Occipital lobe (tissue), 2 donors: ENCODE results near the gene MLLT3. TPM values are rescaled to one million over a fixed set of nuclear protein-coding genes. Genes with fewer than 3 reads are reported as not detected.

Experiments used
- DNase-seq: peaks from one replicate; lab custom pipeline; 2025; lab: John Stamatoyannopoulos, UW
- total RNA-seq: library from RNA; depleted of rRNA; stranded (reverse); fragments of >200 nt; gene quantifications from one replicate; pipeline ENCODE4 v1.2.3, GENCODE V29; 2014

Gene MLLT3
- total RNA-seq, 1 donor from 2014 or later = 152 TPM

DNA sequence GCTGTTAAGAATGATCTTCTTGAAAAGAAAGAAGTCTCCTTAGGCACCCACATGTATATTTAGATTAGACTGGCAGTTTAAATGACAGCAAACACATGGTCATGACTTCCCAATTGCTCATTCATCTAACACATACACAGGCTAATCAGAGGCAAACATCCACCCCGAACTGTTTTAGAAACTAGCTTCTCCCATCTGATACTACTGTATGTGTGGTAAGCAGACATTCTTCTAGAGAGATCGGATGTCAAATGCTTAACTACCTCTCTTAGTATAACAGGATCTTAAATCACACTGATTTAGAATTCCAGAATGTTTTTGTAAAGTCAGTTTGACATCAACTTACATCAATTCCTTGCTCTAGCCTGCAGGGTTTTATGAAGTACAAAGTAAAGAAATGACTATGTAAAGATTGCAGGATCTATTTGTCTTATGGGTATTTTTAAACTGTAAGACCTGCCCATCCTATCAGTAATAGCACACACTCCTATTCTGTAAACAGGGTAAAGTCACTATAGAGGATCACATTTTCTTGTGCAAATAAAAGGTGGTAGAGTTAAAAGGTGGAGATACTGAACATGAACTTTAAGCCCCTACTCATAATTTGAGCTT is 239.7 kb downstream of the MLLT3 start:
- DNase-seq = no peak

DNA sequence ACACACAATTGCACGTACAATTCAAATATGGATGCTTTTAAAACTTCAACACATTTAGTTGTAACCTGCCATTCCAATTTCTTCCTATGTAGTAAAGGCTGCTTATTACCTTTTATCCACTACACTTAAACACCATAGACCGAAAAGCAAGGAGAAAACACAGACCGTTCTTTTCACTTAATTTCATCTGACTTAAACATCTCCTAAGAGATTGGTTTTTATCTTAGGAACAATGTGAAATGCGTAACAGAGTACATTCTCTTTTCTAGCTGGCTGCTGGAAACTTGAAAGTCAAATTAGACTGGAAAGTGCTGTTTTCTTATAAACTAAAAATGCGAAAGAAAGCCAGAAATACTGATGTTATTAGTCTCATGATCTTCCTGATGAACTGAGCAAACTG is 241.8 kb downstream of the MLLT3 start:
- no peak for DNase-seq

DNA sequence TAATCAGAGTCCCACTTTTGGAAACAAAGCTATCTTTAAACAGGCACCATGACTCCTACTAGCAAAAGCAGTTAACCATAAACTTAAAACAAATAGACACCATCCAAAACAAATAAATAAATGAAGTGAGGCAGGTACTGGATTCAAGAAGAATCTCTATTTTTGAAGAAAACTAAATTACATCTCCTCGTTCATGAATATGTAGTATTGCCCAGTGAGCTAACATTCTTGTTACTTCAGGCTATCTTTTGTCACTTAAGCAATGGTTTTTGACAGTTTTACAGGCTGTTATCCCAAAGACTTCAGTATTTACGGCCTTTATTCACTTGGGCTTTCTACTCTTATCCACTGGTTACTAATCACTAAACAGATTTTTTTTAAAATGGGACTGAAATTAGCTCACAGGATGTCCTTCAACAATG is 242.5 kb downstream of the MLLT3 start:
- DNase-seq = no peak

DNA sequence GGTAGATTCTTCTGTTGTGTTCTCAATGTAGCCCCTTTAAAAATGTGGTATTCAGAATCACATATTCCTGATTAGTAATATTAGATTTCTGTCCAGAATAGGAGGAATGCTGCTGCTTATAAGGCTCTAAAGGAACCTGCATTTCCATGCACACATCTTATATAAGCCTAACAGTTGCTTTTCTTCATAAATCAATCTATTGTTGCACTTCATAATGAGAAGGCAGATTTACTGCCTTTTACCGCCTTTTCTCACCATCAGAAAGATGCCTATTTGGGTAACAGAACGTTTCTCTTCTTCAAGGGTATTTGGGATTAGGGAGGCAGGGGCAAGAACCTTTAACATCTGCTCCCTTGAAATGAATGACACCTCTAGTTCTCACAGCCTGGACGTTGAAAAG is 243.4 kb downstream of the MLLT3 start:
- no peak for DNase-seq

DNA sequence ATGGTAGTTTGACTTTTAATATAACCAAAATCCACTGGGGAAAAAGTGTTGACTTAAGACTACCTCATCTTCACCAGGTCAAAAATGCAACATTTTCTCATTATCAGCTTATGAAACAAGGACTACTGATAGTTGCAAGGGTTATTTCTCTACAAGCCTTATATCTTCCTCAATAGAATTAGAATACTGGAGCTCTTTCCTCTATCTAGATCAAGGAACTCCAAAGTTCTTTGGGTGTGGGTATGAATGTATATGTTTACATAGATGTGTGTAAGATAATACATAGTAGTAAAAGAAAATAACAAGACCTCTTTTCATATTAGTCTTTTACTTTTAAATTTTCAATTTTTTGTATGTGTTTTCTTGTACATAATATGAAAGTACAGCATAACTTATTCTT is 244.5 kb downstream of the MLLT3 start:
- no peak for DNase-seq

DNA sequence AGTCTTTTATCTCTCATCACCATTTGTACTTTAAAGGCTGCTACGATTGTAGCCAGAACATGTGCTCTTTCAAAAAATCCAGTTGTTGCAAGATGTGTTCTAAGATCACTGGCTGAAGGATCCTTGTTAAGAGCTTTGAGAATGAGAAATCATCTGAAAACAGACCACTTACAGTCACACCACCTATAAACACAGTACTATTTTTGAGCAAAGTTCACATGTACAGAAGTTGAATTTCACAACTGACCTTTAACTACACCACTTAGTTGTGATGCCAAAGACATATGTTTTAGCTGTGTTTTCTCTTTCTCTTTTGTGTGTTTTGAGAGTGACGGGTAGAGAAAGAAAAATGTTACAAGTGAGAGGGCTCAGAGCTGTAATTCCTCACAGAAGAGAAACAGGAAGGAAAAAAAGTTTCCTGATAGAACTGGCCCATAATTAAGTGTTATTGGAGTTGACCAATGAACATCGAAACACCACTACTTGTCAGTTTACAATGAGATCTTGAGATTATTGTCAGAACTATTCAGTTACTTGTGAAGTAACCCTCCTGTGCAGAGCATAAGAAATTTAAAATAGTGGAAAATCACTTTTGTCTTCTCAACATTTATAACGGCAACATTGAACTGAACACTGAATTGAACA is 245.4 kb downstream of the MLLT3 start:
- no peak for DNase-seq

DNA sequence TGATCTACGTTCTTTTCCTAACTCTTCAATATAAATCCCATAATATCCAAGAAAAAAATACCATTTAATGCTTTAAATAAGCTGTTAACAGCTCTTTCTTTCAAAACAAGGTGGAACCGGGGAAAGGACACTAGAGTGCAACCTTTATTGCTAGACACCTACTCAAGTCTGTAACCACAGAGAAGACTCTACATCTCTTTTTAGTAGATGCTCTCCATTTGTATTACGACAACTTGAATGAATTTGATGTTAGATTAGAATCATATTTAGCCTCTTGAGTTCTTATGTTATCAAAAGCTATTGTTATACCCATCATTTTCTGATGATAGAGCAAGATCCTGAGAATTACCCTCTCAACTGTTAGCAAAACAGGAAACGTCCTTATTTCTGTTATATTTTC is 246.3 kb downstream of the MLLT3 start:
- DNase-seq = no peak

DNA sequence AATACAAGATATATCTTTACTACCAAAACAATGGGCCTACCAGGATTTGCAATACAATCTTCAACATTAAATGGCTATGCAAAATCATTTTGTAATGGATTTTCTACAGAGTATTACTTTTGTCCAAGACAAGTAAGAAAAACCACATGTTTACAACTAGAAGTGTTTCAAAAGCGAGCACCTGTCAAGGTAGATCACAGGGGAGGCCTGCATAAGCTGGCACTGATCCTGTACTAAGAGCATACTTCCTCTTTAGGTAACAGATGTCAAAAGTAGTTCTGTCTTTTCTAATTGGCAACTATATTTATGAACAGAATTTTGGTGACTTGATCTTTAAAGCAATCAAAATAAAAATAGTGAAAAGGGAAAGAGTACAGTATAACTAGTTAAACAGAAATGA is 249.0 kb downstream of the MLLT3 start:
- no peak for DNase-seq

DNA sequence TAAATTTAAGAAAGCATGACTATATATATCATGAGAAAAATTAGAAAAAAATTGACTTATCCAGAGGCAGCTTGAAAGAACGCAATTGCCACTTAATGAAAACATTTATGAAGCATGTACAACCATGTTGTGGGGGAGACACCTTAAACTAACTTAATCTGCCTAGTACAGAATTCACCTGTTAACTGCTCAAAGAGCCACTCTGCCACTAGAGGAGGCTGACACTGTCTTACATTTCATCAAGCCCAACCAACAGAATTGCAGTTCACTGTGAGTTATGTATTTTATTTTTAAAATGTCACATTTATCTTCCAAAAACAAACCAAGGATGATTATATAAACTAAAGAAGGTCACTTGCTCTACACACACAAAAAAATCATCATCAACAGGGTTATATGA is 252.9 kb downstream of the MLLT3 start:
- DNase-seq = no peak

DNA sequence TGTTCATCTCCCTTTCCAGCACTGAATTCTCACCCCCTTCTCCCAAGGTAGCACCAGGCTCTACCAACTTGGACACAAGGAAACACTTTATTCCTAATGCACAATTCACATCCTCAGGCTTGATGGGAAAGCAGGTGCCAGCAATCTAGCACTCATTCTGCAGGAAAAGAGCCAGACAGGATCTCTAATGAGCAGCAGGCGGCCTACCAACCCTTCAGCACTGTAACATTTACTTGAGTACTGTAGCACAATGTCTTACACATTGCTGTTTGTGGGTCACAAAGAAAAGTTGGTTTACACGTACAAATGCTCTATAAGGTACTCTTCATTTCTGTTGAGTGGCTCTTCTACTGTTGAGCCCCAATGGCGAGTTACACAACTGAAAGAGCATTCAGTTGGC is 254.4 kb downstream of the MLLT3 start:
- DNase-seq = no peak

DNA sequence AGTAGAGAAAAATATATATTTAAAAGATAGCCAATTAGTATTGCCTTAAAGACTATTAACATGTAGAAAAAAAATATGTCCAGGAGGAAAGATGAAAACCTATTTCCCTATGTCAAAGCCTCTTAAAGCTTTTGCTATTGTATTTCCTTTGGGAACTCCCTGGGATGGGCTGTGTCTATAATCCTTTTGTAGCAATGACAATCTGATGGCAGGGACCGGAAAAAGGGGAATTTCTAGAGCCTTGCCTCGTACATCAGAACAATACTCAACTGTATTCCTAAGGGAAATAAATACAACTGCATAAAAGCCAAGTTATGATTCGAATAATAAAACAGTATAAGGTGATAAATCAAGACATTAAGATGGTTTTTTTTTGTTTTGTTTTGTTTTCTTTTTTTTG is 257.3 kb downstream of the MLLT3 start:
- no peak for DNase-seq

DNA sequence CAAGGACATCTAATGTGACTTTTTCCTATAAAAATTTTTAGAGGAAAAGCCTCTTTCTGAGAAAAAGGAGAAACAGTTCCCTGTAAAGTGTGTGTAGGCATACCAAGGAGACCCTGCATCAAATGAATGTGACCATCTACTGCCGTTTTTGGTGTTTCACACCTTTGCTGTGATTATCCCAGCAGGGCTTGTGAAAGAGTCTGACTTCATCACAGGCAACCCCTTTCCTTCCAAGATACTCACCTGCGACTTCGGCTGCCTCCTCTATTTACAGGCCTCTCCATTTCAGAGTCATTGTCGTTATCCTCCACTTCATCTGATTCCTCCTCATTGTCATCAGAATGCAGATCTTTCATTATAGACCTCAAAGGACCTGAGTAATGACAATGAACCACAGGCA is 259.1 kb downstream of the MLLT3 start:
- DNase-seq = no peak

DNA sequence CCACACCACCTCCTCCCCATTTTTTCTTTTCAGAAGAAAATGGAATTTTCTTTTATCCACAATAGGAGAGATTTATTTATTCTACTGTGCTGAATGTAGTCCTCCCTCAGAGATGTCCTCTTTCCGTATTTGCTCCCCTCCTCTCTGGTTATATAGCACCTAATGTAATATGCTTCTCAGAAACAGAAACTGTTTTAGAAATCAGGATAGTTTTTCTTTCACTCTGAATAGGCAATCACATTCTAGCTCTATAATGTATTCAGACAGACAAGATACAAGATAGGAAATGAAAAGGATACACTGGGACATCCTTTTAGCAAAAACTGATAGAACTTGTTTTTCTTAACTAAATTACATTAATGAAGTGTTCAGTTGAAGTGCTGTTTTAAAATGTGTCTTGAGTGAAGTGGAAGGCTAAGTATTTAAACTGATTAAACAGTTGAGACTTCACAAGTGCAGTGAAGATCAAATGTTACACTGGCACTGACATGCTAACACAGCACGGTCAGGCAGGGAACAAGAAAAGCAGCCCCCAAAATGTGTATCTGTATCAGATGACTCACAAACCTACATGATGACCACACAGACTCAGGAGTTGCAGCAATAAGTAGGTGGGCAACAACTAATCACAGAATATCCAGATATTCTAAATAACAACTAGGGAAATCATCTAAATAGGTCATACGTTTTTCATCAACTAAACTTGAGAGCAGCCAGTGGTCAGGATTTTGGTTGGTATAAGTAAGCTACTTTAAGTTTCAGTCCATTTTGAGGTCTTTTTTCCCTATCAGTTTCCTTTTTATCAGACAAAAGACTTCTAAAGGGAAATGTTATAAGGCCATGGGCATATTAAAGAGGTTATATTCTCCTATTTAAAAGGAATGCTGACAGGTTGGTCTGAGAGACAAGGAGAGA is 260.4 kb downstream of the MLLT3 start:
- DNase-seq = no peak

DNA sequence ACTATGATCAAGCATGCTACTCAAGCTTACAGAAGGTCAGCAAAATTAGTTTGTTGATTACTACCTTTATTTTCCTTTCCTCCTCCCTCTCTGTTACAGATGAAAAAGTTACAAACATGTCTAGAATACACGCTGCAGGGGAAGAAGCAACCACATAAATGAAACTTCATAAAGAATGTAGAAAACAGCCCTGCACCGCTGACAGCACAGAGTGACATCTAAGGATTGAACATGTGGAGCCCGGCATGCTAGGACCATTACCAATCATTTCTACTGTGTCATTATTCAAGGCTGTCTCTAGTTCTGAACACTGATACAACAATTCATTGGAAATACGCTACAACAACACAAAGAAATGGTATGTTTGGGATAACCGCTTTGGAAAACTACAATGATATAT is 261.1 kb downstream of the MLLT3 start:
- no peak for DNase-seq

DNA sequence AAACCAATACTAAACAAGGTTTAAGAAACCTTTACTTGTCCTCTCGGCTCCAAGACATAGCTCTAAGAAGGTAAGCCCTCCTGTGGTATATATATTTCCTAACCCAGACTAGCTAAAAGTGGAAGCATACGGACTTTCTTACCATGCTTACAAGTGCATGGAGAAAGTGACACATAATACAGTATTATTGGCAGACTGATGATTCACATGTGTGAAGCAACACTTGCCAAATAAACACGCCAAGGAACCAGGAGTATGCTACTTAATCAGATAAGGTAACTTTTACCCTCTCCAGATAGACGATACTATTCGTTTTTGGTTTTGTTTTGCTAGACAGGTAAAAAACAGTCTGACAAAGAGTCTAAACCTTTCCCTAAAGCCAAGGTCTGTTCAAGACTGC is 264.1 kb downstream of the MLLT3 start:
- no peak for DNase-seq

DNA sequence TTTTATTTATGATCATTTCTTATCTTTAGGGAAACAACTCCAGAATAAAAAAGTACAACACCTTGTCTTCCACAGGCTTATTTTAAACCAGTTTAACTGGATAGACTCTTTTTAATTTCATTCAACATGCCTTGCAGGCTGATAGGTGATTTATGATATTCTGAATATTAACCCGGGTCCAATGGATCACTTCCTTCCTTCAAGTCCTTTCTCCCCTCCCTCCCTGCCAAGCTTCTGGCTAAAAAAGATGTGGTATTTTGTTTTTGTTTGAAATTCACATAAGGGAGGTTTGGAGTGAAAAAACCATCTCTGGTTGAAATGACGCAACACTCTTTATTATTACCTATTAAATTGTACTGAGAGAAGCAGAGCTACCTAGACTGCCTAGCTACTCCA is 265.3 kb downstream of the MLLT3 start:
- DNase-seq = no peak

DNA sequence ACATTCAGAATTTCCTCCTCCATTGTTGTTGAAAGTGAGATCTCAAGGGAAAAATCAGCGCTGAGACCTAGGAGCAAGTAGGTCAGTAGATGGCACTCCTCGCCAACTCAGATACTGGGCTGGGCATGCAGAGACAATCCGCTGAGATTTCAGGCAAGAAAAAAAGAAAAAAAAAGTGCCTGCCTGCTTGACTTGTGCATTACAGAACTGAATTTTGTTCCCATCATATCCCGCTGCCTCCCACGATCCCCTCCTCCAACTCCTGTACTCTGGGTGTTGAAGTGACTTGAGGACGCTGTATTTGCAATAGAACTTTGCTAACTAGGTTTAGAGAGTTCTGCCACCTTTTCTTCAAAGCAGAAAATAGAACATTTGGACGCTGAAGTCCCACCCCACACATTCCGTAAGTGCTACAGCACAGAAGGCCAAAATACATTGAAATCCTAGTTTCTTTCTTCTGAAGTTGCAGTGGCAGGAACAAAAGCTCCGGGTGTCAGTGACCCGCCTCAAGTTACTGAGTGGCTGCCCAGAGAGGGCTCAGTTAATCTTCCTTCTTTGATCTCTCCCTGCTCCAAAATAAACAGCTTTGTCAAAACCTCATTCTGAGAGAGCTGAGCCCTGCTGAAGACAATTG is 265.8 kb downstream of the MLLT3 start:
- peak; percentile 63 for DNase-seq

DNA sequence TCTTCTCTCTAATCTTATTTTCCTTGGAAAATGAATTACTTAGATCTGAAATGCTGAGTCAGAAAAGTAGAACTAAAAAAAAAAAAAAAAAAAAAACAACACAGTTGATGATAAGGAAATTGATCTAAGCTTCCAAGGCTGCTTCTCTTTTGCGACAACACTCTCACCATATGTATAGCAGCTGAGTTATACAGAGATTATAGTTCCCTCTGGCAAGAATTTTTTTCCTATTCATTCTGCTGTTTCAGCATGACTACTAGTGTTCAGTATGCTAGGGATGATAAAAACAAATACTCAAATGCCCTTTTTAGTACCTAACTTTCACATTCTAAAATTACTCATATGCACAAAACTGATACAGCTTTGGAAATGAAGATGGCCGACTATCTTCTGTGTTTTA is 267.3 kb downstream of the MLLT3 start:
- no peak for DNase-seq

DNA sequence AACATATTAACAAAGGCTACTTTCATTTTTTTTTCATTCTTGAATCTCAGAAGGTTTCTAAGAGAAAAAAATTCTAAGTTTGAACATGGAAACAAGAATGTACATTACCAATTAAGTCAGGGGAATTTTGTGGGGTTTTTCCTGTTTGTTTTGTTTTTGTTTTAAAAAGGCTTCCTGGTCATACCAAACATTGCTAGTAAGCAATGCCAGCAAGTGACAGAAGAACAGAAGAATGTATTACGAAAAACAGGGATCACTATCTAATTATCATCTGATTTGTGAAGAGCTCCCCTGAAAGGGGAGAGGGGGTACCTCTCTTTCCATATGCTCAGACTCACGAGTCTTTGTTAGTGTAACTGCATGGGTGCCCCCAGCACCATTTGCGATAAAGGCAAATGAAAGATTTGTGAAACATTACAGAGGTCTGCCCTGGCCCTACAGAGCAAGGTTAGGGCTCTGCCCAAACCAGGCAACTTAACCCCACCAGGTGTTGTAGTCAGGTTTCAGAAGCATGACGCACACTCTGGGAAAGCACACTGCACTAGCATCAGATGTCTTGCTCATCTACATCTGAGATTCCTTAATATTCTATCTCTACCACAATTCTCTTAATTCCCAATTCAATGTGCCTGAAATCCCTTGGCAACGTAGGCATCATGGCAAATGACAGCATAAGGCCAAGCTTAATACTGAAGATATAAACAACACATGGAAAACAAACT is 268.2 kb downstream of the MLLT3 start:
- DNase-seq = no peak

DNA sequence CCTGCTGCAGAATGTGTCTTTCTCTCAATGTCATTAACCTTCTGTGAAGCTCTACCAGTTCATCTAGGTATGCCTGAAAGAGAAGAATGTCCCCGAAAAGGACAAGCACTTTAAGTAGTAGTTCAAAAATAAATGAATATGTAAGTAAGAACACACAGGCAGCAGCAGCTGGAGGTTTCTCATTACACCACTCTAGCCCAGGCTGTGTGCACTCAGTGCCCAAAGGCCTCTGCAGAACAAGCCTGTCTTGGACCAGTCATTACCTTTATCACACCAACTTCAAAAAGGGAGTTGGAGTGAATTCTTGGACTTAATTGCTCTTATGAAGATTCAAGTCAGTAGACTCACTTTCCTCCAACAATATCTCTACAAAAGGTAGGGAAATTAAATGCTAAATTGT is 268.8 kb downstream of the MLLT3 start:
- no peak for DNase-seq

DNA sequence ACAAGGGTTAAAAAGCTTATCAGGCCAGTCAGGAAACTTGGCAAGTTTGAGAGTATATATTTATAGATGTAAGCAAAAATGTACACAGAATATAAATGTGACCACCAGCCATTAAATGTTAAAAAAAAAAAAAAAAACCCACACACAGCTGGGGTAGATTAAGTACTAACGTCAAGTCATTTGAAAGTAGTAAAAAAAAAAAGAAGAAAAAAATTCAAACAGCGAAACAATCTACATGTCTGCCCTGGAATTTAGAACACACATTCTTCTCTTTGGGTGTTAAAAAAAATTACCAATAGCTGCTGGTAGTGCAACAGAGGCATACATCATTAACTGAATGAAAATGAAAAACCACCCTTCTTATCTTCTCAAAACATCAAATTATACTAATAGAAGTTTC is 269.7 kb downstream of the MLLT3 start:
- DNase-seq = no peak

DNA sequence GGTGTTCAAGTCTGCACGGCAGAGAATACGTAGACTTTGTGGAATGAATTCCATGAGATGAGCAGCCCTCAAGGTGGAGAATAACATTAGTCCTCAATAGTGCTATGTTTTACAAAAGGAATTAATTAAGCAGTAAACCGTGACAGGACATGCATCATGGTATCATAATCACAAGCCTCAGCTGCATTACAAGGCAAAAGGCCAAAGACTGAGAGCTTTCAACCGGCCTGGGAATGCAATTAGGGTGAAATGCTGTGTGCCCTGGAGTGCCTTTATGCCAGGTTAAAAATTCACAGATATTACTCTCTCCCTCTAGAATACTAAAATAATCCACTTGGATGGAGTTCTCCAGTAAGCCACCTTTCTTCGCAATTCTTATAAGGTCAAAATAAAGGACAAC is 270.6 kb downstream of the MLLT3 start:
- DNase-seq = no peak
